GM23338 (cell line): ENCODE results near the gene PSMB11. TPM values are rescaled to one million over a fixed set of nuclear protein-coding genes. Genes with fewer than 3 reads are reported as not detected.
"Not testable (repeated sequence)": the region's sequence is repeated elsewhere in the genome, so short reads cannot be mapped to it uniquely, and the experiment has no call there.

ENCODE experiments used
- ATAC-seq: fragments of 200-7000 bp; cut with Tn5 transposase; 3 replicates; pipeline ENCODE4 v1.9.1; 2020
- DNase-seq: peaks from one replicate; pipeline ENCODE4 v3.0.0-alpha.2; 2015; ENCODE audit warnings: low spot score
- H2AFZ ChIP-seq: fragments of 200-600 bp; sonication (generic); 2 replicates; pipeline ENCODE4 v1.8.0; 2016; ENCODE audit warnings: antibody characterized with exemption, mild to moderate bottlenecking, moderate library complexity
- H3F3A ChIP-seq: fragments of 200-600 bp; sonication (generic); replicated peaks from 2 replicates; pipeline ENCODE4 v1.8.0; 2017; ENCODE audit warnings: antibody characterized with exemption, mixed run types, low read depth
- H3K27ac ChIP-seq: fragments of 200-600 bp; sonication (generic); 2 replicates; pipeline ENCODE4 v1.6.1; 2016; ENCODE audit warnings: low read depth
- H3K27me3 ChIP-seq: fragments of 200-600 bp; sonication (generic); 2 replicates; pipeline ENCODE4 v1.8.0; 2016; ENCODE audit warnings: mild to moderate bottlenecking, mixed run types, moderate library complexity; ENCODE audit not compliant: insufficient read depth
- H3K36me3 ChIP-seq: fragments of 200-600 bp; sonication (generic); 2 replicates; pipeline ENCODE4 v1.8.0; 2016; ENCODE audit warnings: mild to moderate bottlenecking; ENCODE audit not compliant: insufficient read depth
- H3K4me1 ChIP-seq: fragments of 200-600 bp; sonication (generic); 2 replicates; pipeline ENCODE4 v1.8.0; 2016; ENCODE audit warnings: mild to moderate bottlenecking, moderate library complexity; ENCODE audit not compliant: insufficient read depth
- H3K4me2 ChIP-seq: fragments of 200-600 bp; sonication (generic); 2 replicates; pipeline ENCODE4 v1.7.1; 2017; ENCODE audit warnings: mixed run types
- H3K4me3 ChIP-seq: fragments of 200-600 bp; sonication (generic); 2 replicates; pipeline ENCODE4 v1.6.1; 2016; ENCODE audit warnings: mixed run types
- H3K79me2 ChIP-seq: fragments of 200-600 bp; sonication (generic); replicated peaks from 2 replicates; pipeline ENCODE4 v1.8.0; 2017; ENCODE audit warnings: mild to moderate bottlenecking; ENCODE audit not compliant: insufficient read depth
- H3K9me2 ChIP-seq: fragments of 200-600 bp; sonication (generic); 2 replicates; pipeline ENCODE4 v1.8.0; 2017; ENCODE audit not compliant: insufficient read depth
- H4K20me1 ChIP-seq: fragments of 200-600 bp; sonication (generic); replicated peaks from 2 replicates; pipeline ENCODE4 v1.8.0; 2017; ENCODE audit warnings: mild to moderate bottlenecking; ENCODE audit not compliant: insufficient read depth
- H3K27ac Mint-ChIP-seq: 2 replicates; pipeline ENCODE4 v1.8.0; 2020; ENCODE audit warnings: inconsistent platforms, mild to moderate bottlenecking, moderate library complexity, mixed read lengths
- H3K27me3 Mint-ChIP-seq: 3 replicates; pipeline ENCODE4 v1.8.0; 2022; ENCODE audit warnings: low read depth, mild to moderate bottlenecking, moderate library complexity, mixed read lengths, inconsistent platforms; ENCODE audit not compliant: insufficient read depth, poor library complexity
- H3K36me3 Mint-ChIP-seq: 3 replicates; pipeline ENCODE4 v1.8.0; 2021; ENCODE audit warnings: low read depth, mild to moderate bottlenecking, inconsistent platforms, moderate library complexity, mixed read lengths
- H3K4me1 Mint-ChIP-seq: 3 replicates; pipeline ENCODE4 v1.8.0; 2020; ENCODE audit warnings: mild to moderate bottlenecking, inconsistent platforms, mixed read lengths
- H3K4me3 Mint-ChIP-seq: 3 replicates; pipeline ENCODE4 v1.8.0; 2021; ENCODE audit warnings: moderate library complexity, mild to moderate bottlenecking, inconsistent platforms, mixed read lengths
- H3K9me3 Mint-ChIP-seq: 3 replicates; pipeline ENCODE4 v1.8.0; 2020; ENCODE audit warnings: moderate library complexity, mild to moderate bottlenecking, inconsistent platforms, mixed read lengths
- ETS1 ChIP-seq: IDR thresholded peaks from 2 replicates; pipeline ENCODE4 v1.6.1; 2016; ENCODE audit warnings: antibody characterized with exemption
- NANOG ChIP-seq: IDR thresholded peaks from 2 replicates; pipeline ENCODE4 v1.6.1; 2016; ENCODE audit warnings: antibody characterized with exemption, borderline replicate concordance
- ZNF114 ChIP-seq: fragments of 250-450 bp; sonication (Bioruptor Pico); IDR thresholded peaks from 2 replicates; pipeline ENCODE4 v1.5.0; 2020; ENCODE audit warnings: mild to moderate bottlenecking, moderate library complexity
- polyA plus RNA-seq: library from polyadenylated mRNA; unstranded; fragments of >200 nt; fragmentation: Nextera tagmentation; extraction: Ambion mirVana; gene quantifications from 2 replicates; pipeline ENCODE4 v1.2.1, GENCODE V29; 2016
- total RNA-seq: library from RNA; depleted of rRNA; stranded (reverse); fragments of >200 nt; shearing (Covaris generic); gene quantifications from 2 replicates; pipeline ENCODE4 v1.2.3, GENCODE V29; 2014
- TF ChIP-seq, protein P1 (sequence below): fragments of 250-450 bp; sonication (Bioruptor Pico); IDR thresholded peaks from 2 replicates; pipeline ENCODE4 v1.5.0; 2020; ENCODE audit warnings: mild to moderate bottlenecking, moderate library complexity

PSMB11 gene
- total and polyA plus RNA-seq, 2 experiments from 2014 or later: 0.07 TPM; not detected in 1

- TF ChIP-seq, protein P1, sequence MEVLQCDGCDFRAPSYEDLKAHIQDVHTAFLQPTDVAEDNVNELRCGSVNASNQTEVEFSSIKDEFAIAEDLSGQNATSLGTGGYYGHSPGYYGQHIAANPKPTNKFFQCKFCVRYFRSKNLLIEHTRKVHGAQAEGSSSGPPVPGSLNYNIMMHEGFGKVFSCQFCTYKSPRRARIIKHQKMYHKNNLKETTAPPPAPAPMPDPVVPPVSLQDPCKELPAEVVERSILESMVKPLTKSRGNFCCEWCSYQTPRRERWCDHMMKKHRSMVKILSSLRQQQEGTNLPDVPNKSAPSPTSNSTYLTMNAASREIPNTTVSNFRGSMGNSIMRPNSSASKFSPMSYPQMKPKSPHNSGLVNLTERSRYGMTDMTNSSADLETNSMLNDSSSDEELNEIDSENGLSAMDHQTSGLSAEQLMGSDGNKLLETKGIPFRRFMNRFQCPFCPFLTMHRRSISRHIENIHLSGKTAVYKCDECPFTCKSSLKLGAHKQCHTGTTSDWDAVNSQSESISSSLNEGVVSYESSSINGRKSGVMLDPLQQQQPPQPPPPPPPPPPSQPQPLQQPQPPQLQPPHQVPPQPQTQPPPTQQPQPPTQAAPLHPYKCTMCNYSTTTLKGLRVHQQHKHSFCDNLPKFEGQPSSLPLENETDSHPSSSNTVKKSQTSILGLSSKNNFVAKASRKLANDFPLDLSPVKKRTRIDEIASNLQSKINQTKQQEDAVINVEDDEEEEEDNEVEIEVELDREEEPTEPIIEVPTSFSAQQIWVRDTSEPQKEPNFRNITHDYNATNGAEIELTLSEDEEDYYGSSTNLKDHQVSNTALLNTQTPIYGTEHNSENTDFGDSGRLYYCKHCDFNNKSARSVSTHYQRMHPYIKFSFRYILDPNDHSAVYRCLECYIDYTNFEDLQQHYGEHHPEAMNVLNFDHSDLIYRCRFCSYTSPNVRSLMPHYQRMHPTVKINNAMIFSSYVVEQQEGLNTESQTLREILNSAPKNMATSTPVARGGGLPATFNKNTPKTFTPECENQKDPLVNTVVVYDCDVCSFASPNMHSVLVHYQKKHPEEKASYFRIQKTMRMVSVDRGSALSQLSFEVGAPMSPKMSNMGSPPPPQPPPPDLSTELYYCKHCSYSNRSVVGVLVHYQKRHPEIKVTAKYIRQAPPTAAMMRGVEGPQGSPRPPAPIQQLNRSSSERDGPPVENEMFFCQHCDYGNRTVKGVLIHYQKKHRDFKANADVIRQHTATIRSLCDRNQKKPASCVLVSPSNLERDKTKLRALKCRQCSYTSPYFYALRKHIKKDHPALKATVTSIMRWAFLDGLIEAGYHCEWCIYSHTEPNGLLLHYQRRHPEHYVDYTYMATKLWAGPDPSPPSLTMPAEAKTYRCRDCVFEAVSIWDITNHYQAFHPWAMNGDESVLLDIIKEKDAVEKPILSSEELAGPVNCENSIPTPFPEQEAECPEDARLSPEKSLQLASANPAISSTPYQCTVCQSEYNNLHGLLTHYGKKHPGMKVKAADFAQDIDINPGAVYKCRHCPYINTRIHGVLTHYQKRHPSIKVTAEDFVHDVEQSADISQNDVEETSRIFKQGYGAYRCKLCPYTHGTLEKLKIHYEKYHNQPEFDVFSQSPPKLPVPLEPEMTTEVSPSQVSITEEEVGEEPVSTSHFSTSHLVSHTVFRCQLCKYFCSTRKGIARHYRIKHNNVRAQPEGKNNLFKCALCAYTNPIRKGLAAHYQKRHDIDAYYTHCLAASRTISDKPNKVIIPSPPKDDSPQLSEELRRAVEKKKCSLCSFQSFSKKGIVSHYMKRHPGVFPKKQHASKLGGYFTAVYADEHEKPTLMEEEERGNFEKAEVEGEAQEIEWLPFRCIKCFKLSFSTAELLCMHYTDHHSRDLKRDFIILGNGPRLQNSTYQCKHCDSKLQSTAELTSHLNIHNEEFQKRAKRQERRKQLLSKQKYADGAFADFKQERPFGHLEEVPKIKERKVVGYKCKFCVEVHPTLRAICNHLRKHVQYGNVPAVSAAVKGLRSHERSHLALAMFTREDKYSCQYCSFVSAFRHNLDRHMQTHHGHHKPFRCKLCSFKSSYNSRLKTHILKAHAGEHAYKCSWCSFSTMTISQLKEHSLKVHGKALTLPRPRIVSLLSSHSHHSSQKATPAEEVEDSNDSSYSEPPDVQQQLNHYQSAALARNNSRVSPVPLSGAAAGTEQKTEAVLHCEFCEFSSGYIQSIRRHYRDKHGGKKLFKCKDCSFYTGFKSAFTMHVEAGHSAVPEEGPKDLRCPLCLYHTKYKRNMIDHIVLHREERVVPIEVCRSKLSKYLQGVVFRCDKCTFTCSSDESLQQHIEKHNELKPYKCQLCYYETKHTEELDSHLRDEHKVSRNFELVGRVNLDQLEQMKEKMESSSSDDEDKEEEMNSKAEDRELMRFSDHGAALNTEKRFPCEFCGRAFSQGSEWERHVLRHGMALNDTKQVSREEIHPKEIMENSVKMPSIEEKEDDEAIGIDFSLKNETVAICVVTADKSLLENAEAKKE (CRISPR knock-in tag): no peak
- TF ChIP-seq ETS1 (no peak), ZNF114 (CRISPR knock-in tag) (no peak), NANOG (no peak)
- Histone ChIP-seq H4K20me1 (no peaks in the 10 kb centered on the region), H3K27me3 (no peaks in the 10 kb centered on the region), H3K27ac (no peak overlapping the region), H3K4me2 (no peak overlapping the region), H2AFZ (no peak overlapping the region), H3K4me1 (peaks cover 11% of the 10 kb centered on the region; the same call in 1 of the 2 replicates), H3K79me2 (no peaks in the 10 kb centered on the region), H3K9me2 (no peaks in the 10 kb centered on the region), H3K4me3 (no peak overlapping the region), H3F3A (0 out of 2 replicates have a peak, but pooled peaks cover 7% of the 10 kb centered on the region), H3K36me3 (no peaks in the 10 kb centered on the region)
- Mint-ChIP-seq H3K36me3 (no peaks in the 10 kb centered on the region; the same call in 1 of the 3 replicates), H3K27me3 (peaks cover 6% of the 10 kb centered on the region), H3K4me3 (no peak overlapping the region), H3K4me1 (peaks cover 16% of the 10 kb centered on the region), H3K27ac (no peak overlapping the region), H3K9me3 (no peaks in the 10 kb centered on the region)
- ATAC-seq (no peak), DNase-seq (no peak)
These were observed 39.4 kb upstream of the PSMB11 start for GRCh38 chr14:23002592-23002991.

GRCh38 chr14:23004274-23004673, 37.7 kb upstream of the PSMB11 start:
- not testable (repeated sequence) for H3K27me3 Mint-ChIP-seq, DNase-seq, H3K4me3 Mint-ChIP-seq, H3F3A ChIP-seq, H3K27ac Mint-ChIP-seq, H3K9me3 Mint-ChIP-seq, H3K9me2 ChIP-seq, H4K20me1 ChIP-seq, H3K4me3 ChIP-seq, H3K4me2 ChIP-seq, H3K27ac ChIP-seq, H3K36me3 Mint-ChIP-seq, ATAC-seq, H2AFZ ChIP-seq, H3K79me2 ChIP-seq, H3K36me3 ChIP-seq, H3K27me3 ChIP-seq
- peaks cover 23% of the 10 kb centered on the region for H3K4me1 Mint-ChIP-seq
- peaks cover 11% of the 10 kb centered on the region; the same call in 1 of the 2 replicates for H3K4me1 ChIP-seq
